HG02870 (cell line): ENCODE results near the gene MAPRE3.
A peak's percentile ranks its signal among the peaks of the same experiment; 100 is the strongest.
"Not testable (repeated sequence)": the region's sequence is repeated elsewhere in the genome, so short reads cannot be mapped to it uniquely, and the experiment has no call there.

ENCODE experiments used
- ATAC-seq: cut with Tn5 transposase; IDR thresholded peaks from one replicate; pipeline ENCODE4 v1.9.1; 2021; ENCODE audit warnings: mild to moderate bottlenecking, moderate library complexity; ENCODE audit not compliant: unreplicated experiment

MAPRE3 gene

GRCh38 chr2:26970244-26970927, at the start of gene MAPRE3:
Gene MAPRE3 (plus strand): TSS chr2:26970637. CDS start chr2:27022219, 51,582 bp downstream.
- peak; percentile 81 for ATAC-seq

GRCh38 chr2:26921323-26921722, 49.1 kb upstream of the MAPRE3 start:
- ATAC-seq, result no peak

GRCh38 chr2:26922405-26923188, 47.8 kb upstream of the MAPRE3 start:
- no peak for ATAC-seq

- ATAC-seq, result not testable (repeated sequence)
Measured at GRCh38 chr2:26923189-26923466, 47.3 kb upstream of the MAPRE3 start.

GRCh38 chr2:26924731-26925099, 45.7 kb upstream of the MAPRE3 start:
- ATAC-seq, result no peak

- ATAC-seq, result no peak
Measured at GRCh38 chr2:26925100-26925791, 45.2 kb upstream of the MAPRE3 start.

GRCh38 chr2:26927221-26927620, 43.2 kb upstream of the MAPRE3 start:
- ATAC-seq, result no peak

- ATAC-seq, result no peak
Measured at GRCh38 chr2:26932974-26933373, 37.5 kb upstream of the MAPRE3 start.

- no peak for ATAC-seq
Measured at GRCh38 chr2:26933431-26934334, 36.8 kb upstream of the MAPRE3 start.

GRCh38 chr2:26934335-26934724, 36.1 kb upstream of the MAPRE3 start:
- no peak for ATAC-seq

GRCh38 chr2:26934985-26935384, 35.5 kb upstream of the MAPRE3 start:
- ATAC-seq, result no peak

- no peak for ATAC-seq
Measured at GRCh38 chr2:26936855-26937254, 33.6 kb upstream of the MAPRE3 start.

GRCh38 chr2:26938399-26939118, 31.9 kb upstream of the MAPRE3 start:
- ATAC-seq, result no peak

- no peak for ATAC-seq
Measured at GRCh38 chr2:26940001-26940400, 30.4 kb upstream of the MAPRE3 start.

GRCh38 chr2:26941486-26941885, 29.0 kb upstream of the MAPRE3 start:
- ATAC-seq, result no peak

- ATAC-seq, result no peak
Measured at GRCh38 chr2:26942543-26943295, 27.7 kb upstream of the MAPRE3 start.

- no peak for ATAC-seq
Measured at GRCh38 chr2:26945991-26946750, 24.3 kb upstream of the MAPRE3 start.

GRCh38 chr2:26946841-26947784, 23.3 kb upstream of the MAPRE3 start:
- ATAC-seq, result no peak
